Activated CD8-positive, alpha-beta T cell treated with anti-CD3 and anti-CD28 coated beads, Interleukin-2, amount 10 ng/mL, durations not matched to agents 7 days and 5 days (primary cell): ENCODE results near the gene SPHK2. TPM values are rescaled to one million over a fixed set of nuclear protein-coding genes. Genes with fewer than 3 reads are reported as not detected.

Experiments used
- ATAC-seq: fragments of 150-1000 bp; cut with Tn5 transposase; one replicate; pipeline ENCODE4 v1.10.0; 2021; ENCODE audit warnings: moderate library complexity
- CTCF ChIA-PET: fragments of 350-600 bp; sonication (Branson Sonifier 250); formaldehyde crosslinking; loops from one replicate; lab custom pipeline; 2021; ENCODE audit warnings: antibody characterized with exemption; lab: Charles Lee
- POLR2A ChIA-PET: fragments of 350-600 bp; sonication (Branson Sonifier 250); formaldehyde crosslinking; loops from one replicate; lab custom pipeline; 2021; ENCODE audit warnings: antibody characterized with exemption; lab: Charles Lee
- DNase-seq: peaks from one replicate; pipeline ENCODE4 v3.0.0-alpha.2; 2020
- H3K27ac Mint-ChIP-seq: one replicate; pipeline ENCODE4 v1.8.0; 2021; ENCODE audit warnings: mild to moderate bottlenecking, mixed read lengths
- H3K27me3 Mint-ChIP-seq: one replicate; pipeline ENCODE4 v1.8.0; 2021; ENCODE audit warnings: low read depth, mixed read lengths
- H3K36me3 Mint-ChIP-seq: one replicate; pipeline ENCODE4 v1.8.0; 2021; ENCODE audit warnings: low read depth, mixed read lengths
- H3K4me1 Mint-ChIP-seq: one replicate; pipeline ENCODE4 v1.8.0; 2021; ENCODE audit warnings: low read depth, mixed read lengths
- H3K4me3 Mint-ChIP-seq: one replicate; pipeline ENCODE4 v1.8.0; 2021; ENCODE audit warnings: mild to moderate bottlenecking, mixed read lengths
- H3K9me3 Mint-ChIP-seq: one replicate; pipeline ENCODE4 v1.8.0; 2022; ENCODE audit warnings: mixed read lengths; ENCODE audit not compliant: insufficient read depth
- total RNA-seq, 2 experiments: library from RNA; stranded (reverse); gene quantifications; one replicate each; pipeline ENCODE4 v1.2.3, GENCODE V29; 2021

Gene SPHK2
- total RNA-seq, 2 experiments from 2014 or later = 33.0 to 33.1 TPM

GRCh38 chr19:48606463-48607358, 12.6 kb upstream of the SPHK2 start, which contains the start of gene SPACA4:
SPACA4 (plus strand) TSS chr19:48606742; CDS start chr19:48606979, 237 bp downstream.
- no peaks in the 10 kb centered on the region for H3K36me3 Mint-ChIP-seq
- POLR2A ChIA-PET = interaction anchor here (1.0 to 1.4 kb wide), 2 partner anchors 12 to 33 kb away, joined by 3 to 5 read pairs; partner anchors contain the start of genes RPL18 and SPHK2
- DNase-seq (no peak), ATAC-seq (no peak)
- no peaks in the 10 kb centered on the region for H3K27me3 Mint-ChIP-seq
- CTCF ChIA-PET = interaction anchor here (2.0 to 3.4 kb wide), 5 partner anchors 18 to 117 kb away, joined by 4 to 32 read pairs (median 27); no protein-coding TSS in a partner anchor
- H3K27ac Mint-ChIP-seq = no peak within 1 kb of the TSS
- H3K9me3 Mint-ChIP-seq = no peaks in the 10 kb centered on the region
- H3K4me3 Mint-ChIP-seq = no peak within 1 kb of the TSS
- peaks cover 4% of the 10 kb centered on the region for H3K4me1 Mint-ChIP-seq

- POLR2A ChIA-PET = interaction anchor here (1.4 kb wide), 1 partner anchor 33 kb away, joined by 5 read pairs; no protein-coding TSS in a partner anchor
Observed at GRCh38 chr19:48607359-48607755, 11.9 kb upstream of the SPHK2 start.

GRCh38 chr19:48608798-48609263, 10.5 kb upstream of the SPHK2 start:
- DNase-seq (peak; percentile 71), ATAC-seq (peak; percentile 79)
- Mint-ChIP-seq H3K4me1 (peaks cover 4% of the 10 kb centered on the region), H3K4me3 (no peak overlapping the region), H3K9me3 (no peaks in the 10 kb centered on the region), H3K36me3 (peaks cover 3% of the 10 kb centered on the region), H3K27ac (peak overlapping the region; percentile 46), H3K27me3 (no peaks in the 10 kb centered on the region)
- ChIA-PET POLR2A (interaction anchor here (0.6 to 1.5 kb wide), 5 partner anchors 9 to 219 kb away, joined by 3 to 11 read pairs (median 3); partner anchors contain the start of genes RPL18 and SPHK2), CTCF (interaction anchor here (0.6 to 3.4 kb wide), 22 partner anchors 9 to 295 kb away, joined by 3 to 32 read pairs (median 4); partner anchors contain the start of genes KDELR1, RPL18, SPHK2 and SYNGR4)

More at GRCh38 chr19:48607359-48607755, 11.9 kb upstream of the SPHK2 start:
- CTCF ChIA-PET = interaction anchor here (2.0 to 3.4 kb wide), 5 partner anchors 15 to 117 kb away, joined by 4 to 32 read pairs (median 27); no protein-coding TSS in a partner anchor
- no peak overlapping the region for H3K27ac Mint-ChIP-seq
- no peak overlapping the region for H3K4me3 Mint-ChIP-seq
- no peaks in the 10 kb centered on the region for H3K27me3 Mint-ChIP-seq
- DNase-seq (no peak), ATAC-seq (no peak)
- H3K4me1 Mint-ChIP-seq = peaks cover 4% of the 10 kb centered on the region
- H3K36me3 Mint-ChIP-seq = no peaks in the 10 kb centered on the region
- H3K9me3 Mint-ChIP-seq = no peaks in the 10 kb centered on the region

- DNase-seq (no peak), ATAC-seq (no peak)
- H3K27me3 Mint-ChIP-seq = no peaks in the 10 kb centered on the region
- CTCF ChIA-PET = interaction anchor here (0.8 to 3.4 kb wide), 15 partner anchors 8 to 276 kb away, joined by 3 to 32 read pairs (median 6); partner anchors contain the start of genes RPL18, SPHK2, SYNGR4 and TMEM143
- POLR2A ChIA-PET = interaction anchor here (0.6 to 1.5 kb wide), 3 partner anchors 9 to 14 kb away, joined by 4 to 11 read pairs (median 5); partner anchors contain the start of genes RPL18 and SPHK2
- no peak overlapping the region for H3K27ac Mint-ChIP-seq
- no peaks in the 10 kb centered on the region for H3K9me3 Mint-ChIP-seq
- no peak overlapping the region for H3K4me3 Mint-ChIP-seq
- peaks cover 7% of the 10 kb centered on the region for H3K36me3 Mint-ChIP-seq
- peaks cover 4% of the 10 kb centered on the region for H3K4me1 Mint-ChIP-seq
Observed at GRCh38 chr19:48609571-48610108, 9.7 kb upstream of the SPHK2 start.

GRCh38 chr19:48611872-48612271, 7.4 kb upstream of the SPHK2 start:
- no peaks in the 10 kb centered on the region for H3K9me3 Mint-ChIP-seq
- CTCF ChIA-PET = no interaction called here
- ATAC-seq = no peak
- no peaks in the 10 kb centered on the region for H3K27me3 Mint-ChIP-seq
- POLR2A ChIA-PET = no interaction called here
- no peak overlapping the region for H3K4me3 Mint-ChIP-seq
- H3K27ac Mint-ChIP-seq = no peak overlapping the region
- peak; percentile 21 for DNase-seq
- peaks cover 25% of the 10 kb centered on the region for H3K36me3 Mint-ChIP-seq
- peaks cover 15% of the 10 kb centered on the region for H3K4me1 Mint-ChIP-seq

- no peak for DNase-seq
- Mint-ChIP-seq H3K36me3 (peaks cover 38% of the 10 kb centered on the region), H3K9me3 (no peaks in the 10 kb centered on the region), H3K27ac (peak overlapping the region; percentile 10), H3K27me3 (no peaks in the 10 kb centered on the region), H3K4me3 (no peak overlapping the region), H3K4me1 (peaks cover 23% of the 10 kb centered on the region)
- ChIA-PET CTCF (no interaction called here), POLR2A (no interaction called here)
- peak; percentile 13 for ATAC-seq
Observed at GRCh38 chr19:48613024-48613851, 6.1 kb upstream of the SPHK2 start.

- POLR2A ChIA-PET = no interaction called here
- Mint-ChIP-seq H3K4me1 (peaks cover 19% of the 10 kb centered on the region), H3K4me3 (no peak overlapping the region), H3K27ac (peak overlapping the region; percentile 10), H3K9me3 (no peaks in the 10 kb centered on the region), H3K27me3 (no peaks in the 10 kb centered on the region), H3K36me3 (peaks cover 45% of the 10 kb centered on the region)
- ATAC-seq (no peak), DNase-seq (peak; percentile 23)
- CTCF ChIA-PET = no interaction called here
Observed at GRCh38 chr19:48613852-48614435, 5.4 kb upstream of the SPHK2 start.

GRCh38 chr19:48614436-48615230, 4.7 kb upstream of the SPHK2 start, which contains the start of gene FAM83E:
FAM83E (minus strand) TSS chr19:48615076; CDS start chr19:48613372, 1,704 bp downstream.
- Mint-ChIP-seq H3K27me3 (no peaks in the 10 kb centered on the region), H3K27ac (peak within 1 kb of the TSS; percentile 10), H3K36me3 (peaks cover 48% of the 10 kb centered on the region), H3K9me3 (no peaks in the 10 kb centered on the region), H3K4me1 (peaks cover 21% of the 10 kb centered on the region), H3K4me3 (peak within 1 kb of the TSS; percentile 8)
- ATAC-seq = no peak
- ChIA-PET CTCF (no interaction called here), POLR2A (no interaction called here)
- no peak for DNase-seq

- Mint-ChIP-seq H3K36me3 (peaks cover 52% of the 10 kb centered on the region), H3K27me3 (no peaks in the 10 kb centered on the region), H3K27ac (no peak overlapping the region), H3K9me3 (no peaks in the 10 kb centered on the region), H3K4me1 (peaks cover 29% of the 10 kb centered on the region), H3K4me3 (peak overlapping the region; percentile 8)
- ATAC-seq (no peak), DNase-seq (no peak)
- ChIA-PET POLR2A (interaction anchor here (0.7 to 1.2 kb wide), 2 partner anchors 9 to 12 kb away, joined by 3 read pairs; no protein-coding TSS in a partner anchor), CTCF (no interaction called here)
Observed at GRCh38 chr19:48615231-48616040, 3.9 kb upstream of the SPHK2 start.
